Left hindlimb (tissue), 1 donor: ENCODE results near the gene CCK.
"Not testable (repeated sequence)": the region's sequence is repeated elsewhere in the genome, so short reads cannot be mapped to it uniquely, and the experiment has no call there.

Experiments used
- DNase-seq: peaks from one replicate; pipeline ENCODE4 v3.0.0-alpha.2; 2018

CCK gene

DNA sequence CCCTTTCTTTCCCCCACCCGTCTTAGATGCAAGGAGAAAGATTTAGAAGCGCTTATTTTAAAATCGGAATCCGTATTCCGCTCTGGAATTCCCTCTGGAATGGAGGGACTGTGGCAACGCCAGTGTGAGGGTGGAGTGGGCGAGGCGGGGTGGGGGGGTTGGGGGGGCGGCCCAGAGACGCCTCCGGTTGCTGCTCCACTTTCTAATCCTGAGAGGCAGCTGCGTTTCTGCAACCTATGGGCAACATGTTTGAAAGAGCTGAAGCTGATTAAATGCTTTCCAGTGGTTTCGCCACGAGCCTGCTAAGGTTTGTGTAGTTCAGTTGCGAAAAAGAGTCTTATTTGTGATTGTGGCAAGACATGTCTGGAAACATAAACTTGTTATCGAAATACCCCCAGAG, at the start of gene CCK:
Gene CCK, minus strand, starts transcription at position 101 of the 400 bp plus-strand sequence. CDS start 2,555 bp downstream, outside the sequence.
- DNase-seq: no peak

- DNase-seq: no peak
These were observed 48.4 kb upstream of the CCK start for GRCh38 chr3:42314411-42314810.

DNA sequence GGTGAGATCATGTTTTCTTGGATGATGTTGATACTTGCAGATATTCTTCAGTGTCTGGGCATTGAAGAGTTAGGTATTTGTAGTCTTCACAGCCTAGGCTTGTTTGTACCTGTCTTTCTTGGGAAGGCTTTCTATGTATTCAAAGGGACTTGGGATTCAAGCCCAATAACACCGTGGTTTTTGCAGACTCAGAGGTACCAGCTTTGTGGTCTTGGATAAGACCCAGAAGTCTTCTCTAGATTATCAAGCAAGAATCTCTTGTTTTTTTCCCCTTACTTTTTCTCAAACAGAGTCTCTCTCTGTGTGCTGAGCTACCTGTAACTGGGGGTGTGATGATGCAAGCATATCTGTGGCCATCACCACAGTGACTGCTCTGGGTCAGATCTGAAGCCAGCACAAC, 42.7 kb upstream of the CCK start:
- no peak for DNase-seq

GRCh38 chr3:42306499-42306898, 40.5 kb upstream of the CCK start:
- no peak for DNase-seq

DNA sequence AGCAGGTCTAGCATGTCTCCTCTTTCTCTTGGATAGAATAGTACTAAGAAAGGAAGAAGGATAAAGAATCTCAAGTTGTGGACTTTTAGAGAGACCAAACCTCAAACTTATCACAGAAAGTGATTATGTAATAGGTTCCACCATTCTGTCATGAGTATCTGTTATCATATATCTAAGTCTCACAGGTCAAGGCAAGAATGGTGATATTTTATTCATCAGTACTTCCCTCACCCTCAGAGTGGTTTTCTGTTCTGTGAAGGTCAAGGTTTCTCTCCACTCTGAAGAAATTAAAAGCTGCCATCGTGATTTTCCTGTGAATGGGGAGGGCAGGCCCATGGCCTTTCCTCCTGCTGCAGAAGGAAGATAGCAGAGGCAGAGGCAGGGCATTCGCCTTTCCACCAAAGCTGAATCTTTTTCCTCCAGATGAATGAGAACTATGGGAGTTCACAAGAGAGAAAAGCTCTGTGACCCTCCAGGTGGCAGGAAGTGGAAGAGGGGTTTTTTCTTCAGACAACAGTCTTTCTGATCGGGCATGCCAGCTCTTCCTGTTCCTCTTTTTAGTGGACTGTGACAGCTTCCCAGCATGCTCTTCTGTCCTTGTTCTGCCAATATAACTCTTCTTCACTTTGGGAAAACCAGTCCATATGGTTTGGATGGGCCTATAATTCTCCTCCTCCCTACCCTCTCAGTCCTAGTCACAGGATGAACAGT, 37.1 kb upstream of the CCK start:
- no peak for DNase-seq

DNA sequence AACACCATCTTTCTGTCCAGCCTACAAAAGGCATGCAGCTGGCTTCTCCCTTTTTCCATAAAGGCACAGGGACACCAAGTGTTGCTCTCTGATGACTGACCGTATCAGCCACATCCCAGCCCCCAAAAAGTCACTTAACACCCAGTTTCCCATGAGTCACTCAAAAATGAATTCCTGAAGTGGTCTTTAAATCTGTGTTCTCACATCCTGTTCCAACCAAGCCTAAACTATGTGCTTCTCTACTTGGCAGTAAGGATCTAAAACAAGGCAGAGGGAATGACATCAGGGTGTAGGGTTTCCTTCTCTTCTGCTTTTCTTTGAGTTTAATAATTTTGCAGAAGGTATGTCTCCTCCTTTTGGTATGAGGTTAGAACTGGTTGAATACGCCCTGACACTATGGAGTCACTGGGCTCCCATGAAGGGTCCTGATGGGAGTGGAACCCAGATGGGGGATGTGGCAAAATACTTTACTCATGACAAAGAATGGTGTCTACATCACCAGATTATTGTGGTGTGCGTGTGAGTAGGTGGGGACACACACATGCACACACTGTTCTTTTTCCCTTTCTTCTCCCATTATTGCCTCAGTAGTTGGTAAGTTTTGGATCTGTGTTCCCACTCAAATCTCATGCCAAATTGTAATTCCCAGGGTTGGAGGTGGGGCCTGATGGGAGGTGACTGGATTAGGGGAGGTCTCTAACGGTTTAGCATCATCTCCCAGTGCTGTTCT, 35.6 kb upstream of the CCK start:
- DNase-seq: no peak

DNA sequence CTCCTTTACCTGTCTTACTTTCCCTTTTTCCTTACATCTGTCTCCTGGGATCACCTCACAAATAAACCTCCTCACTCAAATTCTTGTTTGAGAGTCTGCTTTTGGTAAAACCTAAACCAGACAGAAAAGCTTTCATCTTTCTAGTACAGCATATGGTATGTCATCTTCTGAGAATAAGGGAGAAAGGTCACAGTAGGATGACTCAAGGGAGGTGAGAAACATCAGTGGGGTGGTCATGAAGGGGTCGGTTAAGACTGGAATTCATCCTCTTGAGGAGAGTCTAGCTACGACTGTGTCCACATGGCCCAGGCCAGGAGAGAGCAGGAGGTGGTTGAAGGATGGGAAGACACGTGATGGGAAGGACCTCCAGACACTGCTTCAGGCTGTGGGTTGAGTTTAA, 34.8 kb upstream of the CCK start:
- no peak for DNase-seq

DNA sequence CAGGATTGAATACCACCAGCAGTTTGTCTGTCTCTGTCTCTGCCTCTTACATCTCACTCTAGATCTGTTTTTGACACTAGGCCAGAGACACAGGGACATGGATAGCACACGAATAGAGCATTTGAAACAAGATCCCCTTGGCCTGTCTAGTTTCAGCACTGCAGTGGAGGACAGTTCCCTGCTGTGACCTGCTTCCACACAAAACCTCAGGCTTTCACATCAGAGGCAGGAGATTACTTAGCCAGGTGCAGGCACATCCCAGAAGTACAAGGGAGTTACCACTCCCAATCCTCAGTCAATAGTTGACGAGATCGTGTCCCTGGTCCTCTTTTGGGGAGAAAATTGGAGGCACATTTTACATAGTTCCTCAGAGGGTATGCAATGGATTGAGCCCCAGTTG, 34.0 kb upstream of the CCK start:
- DNase-seq: peak; percentile 54

GRCh38 chr3:42298259-42298658, 32.3 kb upstream of the CCK start:
- DNase-seq: no peak

- no peak for DNase-seq
These were observed 26.0 kb upstream of the CCK start for GRCh38 chr3:42292009-42292408.

DNA sequence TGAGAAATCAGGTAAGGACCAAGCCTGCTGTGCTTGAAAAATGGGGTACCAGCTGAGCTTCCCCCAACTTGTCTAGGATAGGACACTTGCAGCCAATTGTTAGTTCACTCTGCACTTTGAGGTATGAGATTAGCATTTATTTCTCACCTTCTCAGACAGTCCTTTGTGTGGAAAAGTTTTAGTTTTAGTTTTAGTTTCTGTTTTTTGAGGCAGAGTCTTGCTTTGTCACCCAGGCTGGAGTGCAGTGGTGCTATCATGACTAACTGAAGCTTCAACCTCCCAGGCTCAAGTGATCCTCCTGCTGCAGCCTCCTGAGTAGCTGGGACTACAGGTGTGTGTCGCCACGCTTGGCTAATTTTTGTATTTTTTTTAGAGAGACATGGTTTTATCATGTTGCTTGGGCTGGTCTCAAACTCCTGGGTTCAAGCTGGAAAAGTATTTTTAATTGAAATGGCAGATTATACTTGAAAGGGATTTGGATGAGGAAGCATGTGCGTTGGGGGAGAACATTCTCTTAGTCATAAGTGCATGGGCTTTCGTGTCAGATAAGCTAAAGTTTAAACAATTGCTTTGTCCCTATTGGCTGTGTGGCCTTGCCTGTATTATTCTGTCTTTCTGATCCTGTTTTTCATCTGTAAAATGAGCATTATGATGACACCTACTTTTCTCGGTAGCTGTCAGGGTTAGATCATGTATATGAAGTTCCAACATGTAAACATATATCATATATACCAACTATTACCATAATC, 25.2 kb upstream of the CCK start:
- DNase-seq: no peak

- no peak for DNase-seq
These were observed 23.0 kb upstream of the CCK start for GRCh38 chr3:42289026-42289425.

GRCh38 chr3:42288385-42288784, 22.4 kb upstream of the CCK start:
- no peak for DNase-seq

GRCh38 chr3:42287423-42287822, 21.4 kb upstream of the CCK start:
- DNase-seq: not testable (repeated sequence)

DNA sequence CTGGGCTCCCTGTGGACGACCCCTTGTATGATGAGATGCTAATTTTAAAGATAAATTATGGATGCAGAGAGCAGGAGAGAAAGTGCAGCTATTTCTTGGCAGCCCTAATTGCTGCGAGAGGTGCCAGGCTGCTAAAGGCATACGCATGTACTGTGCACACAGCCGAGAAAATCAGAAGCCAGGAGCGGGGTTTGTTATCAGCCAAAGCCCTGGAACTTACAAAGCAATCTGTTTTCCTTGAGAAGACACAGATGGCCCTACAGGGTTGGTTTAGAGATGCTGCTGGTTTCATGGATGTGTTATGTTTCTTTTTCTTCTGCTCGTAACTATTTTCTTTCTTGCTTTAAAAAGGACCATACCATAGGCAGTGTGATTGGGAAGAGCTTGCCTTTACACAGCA, 11.7 kb upstream of the CCK start:
- no peak for DNase-seq

GRCh38 chr3:42276141-42277132, 10.5 kb upstream of the CCK start:
- no peak for DNase-seq

DNA sequence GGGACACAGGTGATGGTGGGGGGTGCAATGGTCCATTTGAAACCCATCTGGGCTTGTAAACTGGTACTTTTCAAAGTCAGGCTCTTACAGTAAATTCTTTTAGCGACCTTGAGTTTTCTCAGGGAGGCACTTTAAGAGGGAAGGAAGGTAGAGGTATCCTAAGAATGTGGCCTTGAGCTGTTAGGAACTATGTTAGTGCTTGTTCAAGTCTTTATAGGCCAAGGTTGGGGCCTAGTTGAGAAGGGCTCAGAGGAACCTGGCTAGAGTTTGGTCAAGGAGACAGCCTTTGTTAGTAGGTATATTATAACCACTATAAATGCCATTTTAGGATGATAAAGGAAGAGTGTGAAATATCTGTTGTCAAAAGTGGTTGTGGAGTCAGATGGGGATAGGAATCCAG, 9.2 kb upstream of the CCK start:
- DNase-seq: no peak

DNA sequence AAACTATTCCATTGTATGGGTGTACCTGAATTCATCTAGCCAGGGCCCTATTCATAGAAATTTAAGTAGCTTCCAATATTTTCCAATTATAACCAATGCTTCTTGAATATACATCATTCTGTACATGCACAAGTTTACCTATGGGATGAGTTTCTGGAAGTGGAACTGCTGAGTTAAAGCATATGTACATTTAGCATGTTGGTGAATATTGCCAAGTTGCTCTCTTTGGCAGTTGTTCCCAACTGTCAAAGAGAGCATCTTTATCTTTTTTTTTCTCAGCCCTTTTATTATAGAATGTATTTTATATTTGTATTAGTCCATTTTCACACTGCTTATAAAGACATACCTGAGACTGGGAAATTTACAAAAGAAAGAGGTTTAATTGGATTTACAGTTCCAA, 8.3 kb upstream of the CCK start:
- DNase-seq: no peak

GRCh38 chr3:42273361-42273760, 7.4 kb upstream of the CCK start:
- DNase-seq: no peak

DNA sequence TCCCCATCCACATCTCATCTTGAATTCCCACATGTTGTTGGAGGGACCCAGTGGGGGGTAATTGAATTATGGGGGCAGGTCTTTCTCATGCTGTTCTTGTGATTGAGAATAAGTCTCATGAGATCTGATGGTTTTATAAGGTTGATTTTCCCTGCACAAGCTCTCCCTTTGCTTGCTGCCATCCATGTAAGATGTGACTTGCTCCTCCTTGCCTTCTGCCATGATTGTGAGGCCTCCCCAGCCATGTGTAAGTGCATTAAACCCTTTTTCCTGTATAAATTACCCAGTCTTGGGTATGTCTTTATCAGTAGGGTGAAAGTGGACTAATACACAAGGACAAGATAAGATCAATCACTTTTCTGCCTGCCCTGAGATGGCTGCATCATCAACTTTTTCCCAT, 5.8 kb upstream of the CCK start:
- no peak for DNase-seq

DNA sequence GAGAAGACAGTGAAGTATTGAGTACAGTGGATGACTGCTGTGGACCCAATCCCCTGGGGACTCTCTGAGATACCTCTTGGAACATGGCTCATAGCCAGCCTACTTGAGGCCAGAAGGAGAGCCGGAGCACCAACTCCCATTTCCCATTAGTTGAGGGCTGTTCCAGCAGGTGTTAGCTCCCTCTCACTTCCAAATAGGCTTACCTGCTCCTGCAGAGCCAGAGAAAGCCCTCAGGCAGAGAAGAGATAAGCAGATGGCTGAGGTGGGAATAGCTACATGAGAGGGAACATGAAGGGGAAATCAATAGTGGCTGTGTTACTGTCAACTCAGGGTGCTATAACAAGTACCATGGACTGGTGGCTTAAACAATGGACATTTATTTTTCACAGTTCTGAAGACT, 4.6 kb upstream of the CCK start:
- DNase-seq: no peak

- DNase-seq: no peak
These were observed 3.7 kb upstream of the CCK start for GRCh38 chr3:42269647-42270046.

DNA sequence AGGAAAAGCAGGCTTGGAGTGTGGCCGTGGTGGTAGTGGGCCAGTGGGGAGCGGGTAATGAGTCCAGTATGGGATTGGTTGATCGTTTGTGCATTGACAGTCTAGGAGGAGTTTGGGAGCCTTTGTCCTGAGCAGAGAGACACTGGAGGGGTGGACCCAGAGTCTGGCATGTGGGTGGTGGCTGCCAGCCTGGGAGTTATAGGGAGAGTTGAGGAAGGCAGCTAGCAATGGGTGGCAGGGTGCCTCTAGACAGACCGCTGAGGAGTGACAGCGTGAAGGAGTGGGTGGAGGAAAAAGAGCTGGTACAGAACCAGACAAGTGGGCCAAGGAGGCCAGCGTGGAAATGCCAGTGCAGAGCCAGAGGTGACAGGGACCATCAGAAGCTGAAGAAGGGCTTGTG, 1.9 kb upstream of the CCK start:
- DNase-seq: no peak
